ENCODE results near the gene TRIM49D2. TPM values are rescaled to one million over a fixed set of nuclear protein-coding genes. Genes with fewer than 3 reads are reported as not detected.
"Not testable (repeated sequence)": the region's sequence is repeated elsewhere in the genome, so short reads cannot be mapped to it uniquely, and the experiment has no call there.

The TRIM49D2 gene
- total RNA-seq (2014; rRNA removed; shearing (Covaris generic)) = not detected in 2 replicates

DNA sequence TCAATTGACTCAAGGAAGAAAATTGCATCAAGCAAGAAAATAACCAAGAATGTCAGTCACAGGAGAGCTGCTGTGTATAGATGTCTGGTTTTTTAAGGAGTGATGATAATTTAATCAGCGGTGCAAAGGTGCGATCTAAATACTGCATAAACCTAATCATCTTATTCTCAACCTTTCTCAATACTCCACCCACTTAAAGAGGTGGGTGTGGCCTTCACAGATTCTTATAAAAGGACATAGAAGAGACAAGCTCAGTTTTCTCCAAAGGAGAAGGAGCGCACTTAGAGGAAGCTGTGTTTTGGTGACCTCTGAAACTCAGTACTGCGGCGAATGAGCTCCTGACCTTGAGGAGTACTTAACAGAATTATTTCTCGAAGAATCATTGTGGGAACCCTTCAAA lies at the start of gene TRIM49D2:
TRIM49D2 (plus strand) TSS at position 301 of the 400 bp plus-strand sequence. CDS start 2,698 bp downstream, outside the sequence.
- not testable (repeated sequence) for DNase-seq (ENCODE audit: low read depth)

DNA sequence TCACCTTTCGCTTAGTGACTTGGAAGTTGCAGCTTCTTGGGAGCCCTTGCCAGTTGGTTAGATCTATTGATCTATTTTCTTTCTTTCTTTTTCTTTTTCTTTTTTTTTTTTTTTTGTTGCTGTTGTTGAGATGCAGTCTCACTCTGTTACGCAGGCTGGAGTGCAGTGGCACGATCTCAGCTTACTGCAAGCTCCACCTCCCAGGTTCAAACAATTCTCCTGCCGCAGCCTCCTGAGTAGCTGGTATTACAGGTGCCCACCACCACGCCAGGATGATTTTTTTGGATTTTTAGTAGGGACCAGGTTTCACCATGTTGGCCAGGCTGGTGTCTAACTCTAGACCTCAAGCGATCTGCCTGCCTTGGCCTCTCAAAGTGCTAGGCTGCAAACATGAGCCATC lies 46.4 kb upstream of the TRIM49D2 start:
- not testable (repeated sequence) for DNase-seq (ENCODE audit: low read depth)

DNA sequence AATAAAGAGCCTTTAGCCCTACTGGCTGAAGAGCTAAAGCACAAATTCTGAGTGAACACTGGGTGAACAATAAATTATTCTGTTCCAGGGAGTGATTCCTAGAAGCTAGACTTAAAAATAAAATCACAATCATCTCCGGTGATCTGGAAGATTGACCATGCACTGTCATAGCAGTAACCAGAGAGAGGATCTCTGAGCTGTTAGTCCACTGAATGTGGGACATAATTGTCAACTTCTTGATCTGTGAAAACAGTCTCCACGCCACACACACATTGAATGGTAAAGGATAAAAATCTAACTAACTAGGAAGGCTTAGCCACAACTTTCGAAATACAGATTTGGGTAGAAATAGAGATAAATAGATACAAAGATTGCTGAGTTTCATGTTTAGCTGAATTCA lies 30.6 kb upstream of the TRIM49D2 start:
- not testable (repeated sequence) for DNase-seq (ENCODE audit: low read depth)

DNA sequence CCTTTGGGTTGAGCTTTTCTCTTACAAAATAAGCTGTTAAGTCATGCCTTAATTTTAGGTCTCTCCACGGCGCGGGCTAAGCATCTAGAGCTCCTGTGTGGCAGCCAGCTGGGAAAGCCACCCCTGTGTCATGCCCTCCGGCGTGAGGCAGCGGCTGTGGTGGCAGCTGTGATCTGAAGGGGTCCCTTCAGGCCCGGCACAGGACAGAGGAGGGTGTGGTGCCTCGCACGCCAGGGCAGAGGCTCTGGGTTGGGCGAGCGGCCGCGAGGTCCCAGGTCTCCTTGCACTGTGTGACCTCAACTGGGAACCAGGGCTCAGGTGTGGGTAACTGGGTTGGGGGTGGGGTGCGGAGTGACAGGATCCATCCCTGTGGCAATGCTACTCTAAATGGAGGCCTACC lies 23.1 kb upstream of the TRIM49D2 start:
- DNase-seq (ENCODE audit: low read depth) = not testable (repeated sequence)

DNA sequence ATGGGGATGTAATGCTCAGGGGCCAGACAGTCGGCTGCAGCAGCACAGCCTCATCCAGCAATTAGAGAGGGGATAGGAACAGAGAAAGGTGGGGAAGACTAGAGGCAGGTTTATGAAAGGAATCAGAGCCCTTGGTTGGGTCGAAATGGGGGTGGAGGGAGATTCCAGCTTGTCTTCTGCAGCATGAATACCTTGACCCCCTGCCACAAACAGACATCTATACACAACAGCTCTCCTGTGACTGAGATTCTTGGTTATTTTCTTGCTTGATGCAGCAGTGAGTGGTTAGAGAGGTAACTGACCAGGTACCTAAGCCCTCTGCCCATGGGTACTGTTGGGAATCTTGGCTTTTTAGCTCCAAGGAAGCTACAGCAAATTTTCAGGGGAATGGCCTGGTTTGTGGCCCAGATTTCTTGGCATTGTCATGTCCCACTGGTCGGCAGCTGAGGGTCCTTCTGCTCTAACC lies 1.6 kb upstream of the TRIM49D2 start, which contains the start of gene TRIM49D1:
TRIM49D1 (minus strand) TSS at position 51 of the 466 bp plus-strand sequence. CDS start 4,535 bp downstream, outside the sequence.
- DNase-seq (ENCODE audit: low read depth) = no peak

GRCh38 chr11:89960833-89961232 lies 37.0 kb downstream of the TRIM49D2 start:
- not testable (repeated sequence) for DNase-seq (ENCODE audit: low read depth)

DNA sequence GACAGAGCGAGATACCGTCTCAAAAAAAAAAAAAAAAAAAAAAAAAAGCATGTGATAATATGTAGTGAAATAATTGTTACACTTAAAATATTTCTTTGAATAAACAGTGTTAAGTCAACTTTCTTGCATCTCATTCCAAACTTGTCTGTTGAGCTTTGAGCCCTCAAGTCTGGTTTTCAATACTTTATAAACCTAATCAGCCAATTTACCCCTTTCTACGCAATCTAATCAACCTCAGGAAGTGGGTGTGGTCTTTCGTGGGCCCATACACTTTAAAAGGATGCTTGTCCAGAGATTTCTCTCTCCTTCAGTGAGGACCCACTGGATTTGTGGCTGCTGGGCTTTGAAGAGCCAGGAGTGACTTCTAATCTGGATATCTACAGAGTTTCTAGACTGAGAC lies 41.9 kb downstream of the TRIM49D2 start, which contains the start of gene TRIM64:
TRIM64 (plus strand) TSS at position 301 of the 400 bp plus-strand sequence. CDS start 2,467 bp downstream, outside the sequence.
- DNase-seq (ENCODE audit: low read depth) = not testable (repeated sequence)

Other genes starting within 250 kb of the TRIM49D2 start
- not detected in 2 replicates for gene TRIM77, start 213.8 kb upstream of the TRIM49D2 start, total RNA-seq (2014; rRNA removed; shearing (Covaris generic))
- not detected in 2 replicates for gene TRIM49, start 115.5 kb upstream of the TRIM49D2 start, total RNA-seq (2014; rRNA removed; shearing (Covaris generic))
- not detected in 2 replicates for gene TRIM64B, start 45.6 kb upstream of the TRIM49D2 start, total RNA-seq (2014; rRNA removed; shearing (Covaris generic))
- gene TRIM49D1, start 1.8 kb upstream of the TRIM49D2 start, total RNA-seq (2014; rRNA removed; shearing (Covaris generic)) = not detected in 2 replicates
- not detected in 2 replicates for gene TRIM64, start 42.0 kb downstream of the TRIM49D2 start, total RNA-seq (2014; rRNA removed; shearing (Covaris generic))
- gene TRIM49C, start 107.0 kb downstream of the TRIM49D2 start, total RNA-seq (2014; rRNA removed; shearing (Covaris generic)) = not detected in 2 replicates
- not detected in 2 replicates for gene UBTFL1, start 161.9 kb downstream of the TRIM49D2 start, total RNA-seq (2014; rRNA removed; shearing (Covaris generic))
- 0.24 and 0.59 TPM in 2 replicates for gene NAALAD2, start 210.6 kb downstream of the TRIM49D2 start, total RNA-seq (2014; rRNA removed; shearing (Covaris generic))

All from RPMI7951 (cell line).